ENCODE results near the gene ZNF772. TPM values are rescaled to one million over a fixed set of nuclear protein-coding genes. Genes with fewer than 3 reads are reported as not detected.

ZNF772 gene
- total RNA-seq, 1 experiment from 2014 or later = 11.4 TPM

- peaks cover 0 to 5% of the 10 kb centered on the region in 2 experiments; a peak in 2 of 4 replicates for H3K4me1 Mint-ChIP-seq
- H4K5ac ChIP-seq (ENCODE audit: insufficient read length, low read depth, low read length) = no peak overlapping the region
- H4K20me1 ChIP-seq (ENCODE audit: control insufficient read depth, insufficient read depth, insufficient read length) = no peaks in the 10 kb centered on the region
- H3K23ac ChIP-seq (ENCODE audit: insufficient read length, low read depth, low read length) = no peak overlapping the region
- H3K4ac ChIP-seq (ENCODE audit: low read depth, low read length) = no peak overlapping the region
- H2BK5ac ChIP-seq (ENCODE audit: insufficient read length, low read length) = no peak overlapping the region
- peaks cover 5% of the 10 kb centered on the region for H3K79me1 ChIP-seq (ENCODE audit: insufficient read depth, low read depth, low read length, poor library complexity, severe bottlenecking)
- no peak overlapping the region for H3K4me2 ChIP-seq (ENCODE audit: insufficient read depth, insufficient read length, low read length)
- no peak overlapping the region for H3K14ac ChIP-seq (ENCODE audit: insufficient read depth, low read length)
- no peak overlapping the region for H4K8ac ChIP-seq (replicated peaks; ENCODE audit: insufficient read length, low read depth, low read length)
- H2BK120ac ChIP-seq (ENCODE audit: low read depth, low read length, poor library complexity, severe bottlenecking) = no peak overlapping the region
- no peaks in the 10 kb centered on the region for H3K27me3 ChIP-seq (ENCODE audit: insufficient read depth, low read length)
- H4K91ac ChIP-seq (ENCODE audit: insufficient read length, low read depth, low read length) = no peak overlapping the region
- no peak overlapping the region for H2BK12ac ChIP-seq (ENCODE audit: insufficient read length, low read depth, low read length)
- H3K36me3 Mint-ChIP-seq (ENCODE audit: insufficient read depth in 1 of 3, low read depth in 3 of 3) = peaks cover 46 to 64% (median 47%) of the 10 kb centered on the region in 3 experiments
- no peak overlapping the region for H3K56ac ChIP-seq (ENCODE audit: insufficient read length, low read depth, low read length)
- H3K79me2 ChIP-seq (ENCODE audit: insufficient read depth, low read length) = peaks cover 24% of the 10 kb centered on the region; the same call in 1 of the 2 replicates
- H3T11ph ChIP-seq (ENCODE audit: low read length) = no peak overlapping the region
- H3K9ac ChIP-seq (ENCODE audit: extremely low read depth, insufficient read length, low read length) = no peak overlapping the region
- no peak overlapping the region for H3K27ac ChIP-seq (ENCODE audit: insufficient read length, low read depth, low read length)
- peaks cover 0 to 25% of the 10 kb centered on the region in 2 experiments; a peak in 3 of 5 replicates for H3K9me3 Mint-ChIP-seq
- no peak for TF ChIP-seq CTCF (conservative IDR thresholded peaks at IDR 0.05)
- H3K23me2 ChIP-seq (ENCODE audit: insufficient read length, low read depth, low read length, poor library complexity, severe bottlenecking) = no peaks in the 10 kb centered on the region
- H3K4me3 Mint-ChIP-seq = no peak overlapping the region
- no peak overlapping the region for H3K27ac Mint-ChIP-seq
- DNase-seq = no peak
- no CpG with 5 or more reads among the region's 5 CpGs for WGBS (ENCODE audit: extremely low coverage, insufficient read length, low lambda C conversion rate)
- H3K4me1 ChIP-seq (ENCODE audit: insufficient read depth, low read length) = no peaks in the 10 kb centered on the region
- H3K9me3 ChIP-seq (ENCODE audit: control insufficient read depth, low read depth, low read length) = no peaks in the 10 kb centered on the region
- no peak overlapping the region for H2AFZ ChIP-seq (ENCODE audit: low read length)
- H3K27me3 Mint-ChIP-seq (ENCODE audit: low read depth) = no peaks in the 10 kb centered on the region
- no peak overlapping the region for H2AK5ac ChIP-seq (ENCODE audit: insufficient read length, low read length)
- H2BK20ac ChIP-seq (ENCODE audit: low read depth, low read length, poor library complexity, severe bottlenecking) = no peak overlapping the region
- no peak overlapping the region for H3K18ac ChIP-seq (ENCODE audit: insufficient read length, low read depth, low read length)
- H2BK15ac ChIP-seq (ENCODE audit: low read depth, low read length) = no peak overlapping the region
These were observed 34.2 kb downstream of the ZNF772 start for GRCh38 chr19:57443121-57443696.
